GM18951 (cell line): ENCODE measurements around the gene ELAPOR2.
"Not testable (repeated sequence)": the region's sequence is repeated elsewhere in the genome, so short reads cannot be mapped to it uniquely, and the experiment has no call there.

Source experiments
- POLR2A ChIP-seq: IDR thresholded peaks from 4 replicates; pipeline ENCODE4 v1.6.1; 2011; ENCODE audit warnings: mild to moderate bottlenecking; ENCODE audit not compliant: insufficient read length, insufficient read depth; ENCODE audit errors: extremely low read depth
- in situ Hi-C: fragments of 300-500 bp; cut with MboI; formaldehyde crosslinking; loops from one replicate; pipeline ENCODE4 v1.12.0; 2022; ENCODE audit warnings: low sequenced_read_pairs, mixed read lengths, inconsistent platforms; ENCODE audit not compliant: unreplicated experiment

ELAPOR2 gene

GRCh38 chr7:87059525-87060287 lies at the start of gene ELAPOR2:
Gene ELAPOR2, minus strand, starts transcription at chr7:87059654. Its CDS starts 141 bp downstream, at chr7:87059513.
- peak; percentile 55 for TF ChIP-seq POLR2A
- in situ Hi-C loops, result no loop called here

GRCh38 chr7:87107949-87108776 lies 48.7 kb upstream of the ELAPOR2 start:
- no peak for TF ChIP-seq POLR2A
- in situ Hi-C loops, result no loop called here

- no peak for TF ChIP-seq POLR2A
- in situ Hi-C loops, result no loop called here
These were observed 47.6 kb upstream of the ELAPOR2 start for GRCh38 chr7:87106974-87107612.

GRCh38 chr7:87105401-87105800 lies 45.9 kb upstream of the ELAPOR2 start:
- in situ Hi-C loops, result no loop called here

GRCh38 chr7:87100326-87100725 lies 40.9 kb upstream of the ELAPOR2 start:
- TF ChIP-seq POLR2A, result no peak
- in situ Hi-C loops, result no loop called here

More at GRCh38 chr7:87105401-87105800, 45.9 kb upstream of the ELAPOR2 start:
- TF ChIP-seq POLR2A, result no peak

GRCh38 chr7:87097375-87097774 lies 37.9 kb upstream of the ELAPOR2 start:
- in situ Hi-C loops, result not testable (repeated sequence)

- no peak for TF ChIP-seq POLR2A
- in situ Hi-C loops, result no loop called here
These were observed 34.9 kb upstream of the ELAPOR2 start for GRCh38 chr7:87094322-87094721.

- TF ChIP-seq POLR2A, result no peak
- in situ Hi-C loops, result no loop called here
These were observed 33.2 kb upstream of the ELAPOR2 start for GRCh38 chr7:87092568-87093091.

- TF ChIP-seq POLR2A, result no peak
- in situ Hi-C loops, result no loop called here
These were observed 32.1 kb upstream of the ELAPOR2 start for GRCh38 chr7:87091487-87092066.

- no peak for TF ChIP-seq POLR2A
These were observed 24.5 kb upstream of the ELAPOR2 start for GRCh38 chr7:87083865-87084519.

GRCh38 chr7:87082675-87083074 lies 23.2 kb upstream of the ELAPOR2 start:
- in situ Hi-C loops, result no loop called here
- TF ChIP-seq POLR2A, result no peak

More at GRCh38 chr7:87083865-87084519, 24.5 kb upstream of the ELAPOR2 start:
- in situ Hi-C loops, result no loop called here

- no peak for TF ChIP-seq POLR2A
- in situ Hi-C loops, result no loop called here
These were observed 16.4 kb upstream of the ELAPOR2 start for GRCh38 chr7:87075671-87076404.
